Suppressor macrophage treated with lipopolysaccharide for 1 hour (primary cell): ENCODE data around the gene DNAJC6.
"Not testable (repeated sequence)": the region's sequence is repeated elsewhere in the genome, so short reads cannot be mapped to it uniquely, and the experiment has no call there.

ENCODE experiments used
- DNase-seq, 3 donors: peaks; one replicate each; pipeline ENCODE4 v3.0.0-alpha.2; 2020 to 2022

DNAJC6 gene

GRCh38 chr1:65309304-65310077 lies at the start of gene DNAJC6:
DNAJC6 (plus strand) TSS chr1:65309543; CDS start chr1:65309746, 203 bp downstream.
- DNase-seq: peak; percentile 63 to 90 (median 78)

GRCh38 chr1:65259816-65260215 lies 49.5 kb upstream of the DNAJC6 start:
- no peak for DNase-seq

GRCh38 chr1:65260851-65261473 lies 48.4 kb upstream of the DNAJC6 start:
- DNase-seq: peak; percentile 84 to 96 (median 93)

DNA sequence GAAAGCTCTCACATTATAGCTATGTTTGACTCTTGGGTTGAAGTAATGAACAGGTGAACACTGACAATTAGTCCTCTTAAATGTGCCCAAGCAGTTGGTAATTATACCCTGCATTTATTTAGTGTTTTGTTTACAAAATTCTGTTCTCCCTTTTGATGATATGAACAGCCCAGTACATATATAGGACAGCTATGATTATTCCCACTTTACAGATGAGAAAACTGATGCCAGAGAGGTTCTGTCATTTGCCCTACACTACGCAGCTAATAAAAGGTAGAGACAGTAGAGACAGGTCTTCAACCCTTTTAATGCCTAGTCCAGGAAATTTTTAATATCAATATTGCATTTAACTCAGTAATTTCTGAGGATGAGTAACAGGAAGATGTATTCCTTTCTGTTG lies 46.1 kb upstream of the DNAJC6 start:
- DNase-seq: no peak

DNA sequence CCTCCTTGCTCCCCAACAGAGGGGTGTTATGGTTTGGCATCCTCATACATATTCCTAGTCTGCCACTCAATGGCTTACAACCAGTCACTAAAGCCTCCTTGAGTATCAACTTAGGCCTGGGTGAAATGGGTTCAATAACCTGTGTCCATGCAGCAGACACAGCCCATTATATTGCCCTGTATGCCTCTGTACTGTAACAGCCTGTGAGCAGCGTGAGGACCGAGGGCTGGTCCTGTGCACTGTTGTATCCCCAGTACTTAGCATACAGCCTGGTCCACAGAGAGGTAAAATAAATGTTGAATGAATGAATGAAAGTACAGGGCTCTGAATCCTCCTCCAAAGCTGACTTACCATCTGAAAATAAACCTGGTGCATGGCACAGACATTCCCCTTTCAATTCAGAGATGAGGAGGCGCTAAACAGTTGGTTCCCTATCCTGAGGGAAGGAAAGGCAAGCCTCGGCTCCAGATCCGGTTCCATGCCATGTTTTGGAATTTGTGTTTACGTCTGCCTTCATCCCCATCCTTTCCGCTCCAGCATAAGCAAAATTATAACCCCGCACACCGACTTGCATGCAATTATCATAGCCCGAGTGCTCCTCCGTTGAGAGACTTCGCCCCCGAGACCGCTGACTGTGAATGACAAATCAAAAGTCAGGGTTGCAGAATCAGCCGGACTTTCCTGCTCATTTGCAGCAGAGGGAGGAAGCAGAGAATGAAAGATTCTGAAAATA lies 45.0 kb upstream of the DNAJC6 start:
- peak; percentile 84 to 87 (median 84) for DNase-seq

GRCh38 chr1:65265296-65265650 lies 44.1 kb upstream of the DNAJC6 start:
- no peak for DNase-seq

DNA sequence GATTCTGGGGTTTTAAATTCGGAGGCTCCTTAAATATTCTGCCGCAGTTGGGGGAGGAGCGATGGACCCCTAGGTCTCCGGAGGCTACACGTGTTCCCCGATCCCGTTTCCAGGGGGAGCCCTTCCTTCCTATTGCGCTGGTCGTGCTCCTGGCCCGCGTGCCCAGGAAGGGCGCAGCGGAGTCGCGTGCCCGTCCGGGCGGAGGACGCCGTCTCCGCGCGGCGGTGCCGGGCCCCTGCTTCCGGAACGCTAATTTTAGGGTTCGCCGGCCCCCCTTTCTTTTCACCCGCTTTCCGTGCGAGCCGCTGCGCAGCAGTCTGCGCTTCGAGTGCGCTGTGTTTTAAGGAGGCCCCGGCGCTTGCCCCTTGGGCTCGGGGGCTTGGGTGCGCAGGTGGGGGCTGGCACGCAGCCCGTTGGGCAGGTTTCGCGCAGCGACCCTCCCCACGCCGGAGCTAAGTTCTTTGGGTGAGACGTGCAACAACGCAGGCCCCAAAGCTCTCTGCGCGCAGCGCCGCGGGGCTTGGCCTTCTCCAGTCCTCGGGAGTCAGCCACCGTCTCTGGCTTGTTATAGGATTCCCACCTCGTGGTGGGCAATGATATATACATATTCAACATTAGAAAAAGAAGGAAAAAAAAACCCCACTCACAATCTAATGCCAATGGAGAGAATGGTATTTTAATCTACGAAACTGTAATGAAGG lies 43.5 kb upstream of the DNAJC6 start:
- peak; percentile 25 to 57 (median 25) for DNase-seq

- DNase-seq: no peak
These were observed 42.9 kb upstream of the DNAJC6 start for GRCh38 chr1:65266476-65266875.

- DNase-seq: no peak
These were observed 42.1 kb upstream of the DNAJC6 start for GRCh38 chr1:65267271-65267670.

DNA sequence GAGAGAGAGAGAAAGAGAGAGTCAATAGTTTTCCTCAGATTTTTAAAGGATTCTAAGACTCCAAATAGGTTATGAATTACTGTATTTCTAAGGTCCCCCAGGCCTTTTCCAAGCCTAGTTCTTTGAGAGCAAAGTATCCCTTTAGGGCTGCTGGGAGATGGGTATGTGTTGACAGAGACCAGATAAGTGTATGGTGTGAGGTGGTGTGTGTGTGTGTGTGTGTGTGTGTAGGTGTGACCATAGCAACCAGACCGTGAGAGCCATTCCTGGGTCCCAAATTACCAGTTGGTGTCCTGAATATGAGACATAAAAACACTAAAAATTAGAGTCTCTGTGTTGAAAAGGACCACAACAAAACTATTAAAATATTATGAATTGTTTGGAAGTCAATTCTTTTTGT lies 41.7 kb upstream of the DNAJC6 start:
- DNase-seq: no peak

- DNase-seq: no peak
These were observed 39.7 kb upstream of the DNAJC6 start for GRCh38 chr1:65269612-65270011.

GRCh38 chr1:65276197-65276939 lies 33.0 kb upstream of the DNAJC6 start:
- DNase-seq: no peak

GRCh38 chr1:65277605-65278347 lies 31.6 kb upstream of the DNAJC6 start:
- DNase-seq: no peak

DNA sequence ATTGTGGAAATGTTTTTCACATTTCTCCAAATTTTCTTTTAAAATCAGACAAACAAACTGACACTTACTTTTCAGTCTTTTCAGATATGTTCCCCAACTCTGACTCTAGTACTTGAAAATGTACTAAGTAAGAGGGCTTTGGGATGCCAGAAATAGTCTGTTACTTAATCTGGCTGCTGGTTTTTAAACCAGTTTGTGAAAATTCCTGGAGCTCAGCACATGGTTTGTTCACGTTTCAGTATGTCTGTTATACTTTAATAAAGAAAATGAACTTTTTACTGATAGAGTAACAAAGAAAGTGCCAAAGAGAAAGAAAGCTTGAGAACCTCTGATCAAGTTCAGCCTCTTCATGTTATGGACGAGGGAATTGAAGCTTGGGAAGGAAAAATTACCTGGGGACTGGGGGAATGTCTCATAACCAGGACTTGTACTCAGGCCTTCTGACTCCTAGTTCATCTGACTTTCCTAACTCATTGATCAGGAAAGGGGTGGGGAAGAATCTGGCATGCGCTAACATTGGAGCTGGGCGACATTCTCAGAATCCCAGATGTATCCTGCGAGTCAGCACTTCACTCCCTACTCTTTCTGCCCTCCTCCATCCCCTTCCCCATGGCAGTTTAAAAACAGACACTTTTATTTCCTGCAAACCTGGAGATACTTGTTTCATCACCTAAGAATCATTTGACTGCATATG lies 30.8 kb upstream of the DNAJC6 start:
- no peak for DNase-seq

DNA sequence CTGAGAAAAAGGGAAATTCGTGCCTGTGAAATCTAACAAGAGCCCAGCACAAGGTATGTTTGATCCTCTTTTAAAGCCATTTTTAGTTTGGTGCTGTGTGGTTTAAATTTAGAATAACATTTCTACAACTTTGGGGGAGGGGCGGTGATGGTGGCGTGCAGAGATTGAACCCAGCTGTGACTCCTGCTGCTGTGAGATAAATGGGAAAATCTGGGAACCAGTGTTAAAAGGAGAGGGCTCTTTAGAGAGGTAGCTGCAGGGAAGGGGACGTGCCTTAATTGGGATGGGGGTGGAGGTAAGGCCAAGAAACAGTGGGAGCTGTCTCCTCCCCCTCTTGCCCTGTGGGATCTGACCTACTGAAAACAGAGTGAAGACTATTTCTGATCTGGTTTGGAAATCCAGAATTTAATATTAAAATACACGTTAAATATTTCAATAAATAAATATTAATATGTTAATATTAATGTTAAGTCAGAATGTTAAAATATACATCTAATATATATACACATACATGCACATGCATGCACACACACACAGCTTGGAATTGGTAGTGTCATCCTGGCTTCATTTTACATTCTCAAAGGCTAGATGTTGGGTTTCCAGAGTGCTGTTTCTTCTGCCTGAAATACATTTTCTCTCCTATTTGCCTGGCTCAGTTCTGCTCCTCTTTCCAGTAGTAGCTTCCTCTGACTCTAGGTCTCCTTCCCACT lies 30.1 kb upstream of the DNAJC6 start:
- no peak for DNase-seq

DNA sequence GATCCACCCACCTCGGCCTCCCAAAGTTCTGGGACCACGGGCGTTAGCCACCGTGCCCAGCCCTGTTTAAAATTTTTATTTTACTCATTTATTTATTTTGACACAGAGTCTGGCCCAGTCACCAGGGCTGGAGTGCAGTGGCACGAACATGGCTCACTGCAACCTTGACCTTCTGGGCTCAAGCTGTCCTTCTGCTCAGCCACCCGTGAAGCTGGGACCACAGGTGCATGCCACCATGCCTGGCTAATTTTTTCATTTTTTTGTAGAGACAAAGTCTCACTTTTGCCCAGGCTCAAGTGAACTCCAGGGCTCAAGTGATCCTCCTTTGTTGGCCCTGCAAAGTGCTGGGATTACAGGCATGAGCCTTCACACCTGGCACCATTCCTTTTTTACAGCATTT lies 27.5 kb upstream of the DNAJC6 start:
- no peak for DNase-seq

GRCh38 chr1:65284229-65284628 lies 25.1 kb upstream of the DNAJC6 start:
- no peak for DNase-seq

DNA sequence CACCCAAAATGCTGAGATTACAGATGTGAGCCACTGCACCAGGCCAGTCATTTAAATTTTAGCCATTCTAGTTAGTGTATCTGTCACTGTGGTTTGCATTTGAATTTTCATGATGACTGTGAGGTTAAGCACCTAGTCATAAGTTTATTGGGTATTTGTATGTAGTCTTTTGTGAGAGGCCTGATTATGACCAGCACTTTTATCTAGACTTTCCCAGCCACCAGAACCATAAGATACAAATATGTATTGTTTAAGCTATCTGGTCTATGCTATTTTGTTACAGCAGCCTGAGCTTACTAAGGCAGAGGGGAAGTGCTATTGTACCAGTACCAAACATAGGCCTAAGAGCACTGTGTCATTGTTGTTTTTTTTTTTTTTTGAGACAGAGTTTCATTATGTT lies 19.9 kb upstream of the DNAJC6 start:
- no peak for DNase-seq

DNA sequence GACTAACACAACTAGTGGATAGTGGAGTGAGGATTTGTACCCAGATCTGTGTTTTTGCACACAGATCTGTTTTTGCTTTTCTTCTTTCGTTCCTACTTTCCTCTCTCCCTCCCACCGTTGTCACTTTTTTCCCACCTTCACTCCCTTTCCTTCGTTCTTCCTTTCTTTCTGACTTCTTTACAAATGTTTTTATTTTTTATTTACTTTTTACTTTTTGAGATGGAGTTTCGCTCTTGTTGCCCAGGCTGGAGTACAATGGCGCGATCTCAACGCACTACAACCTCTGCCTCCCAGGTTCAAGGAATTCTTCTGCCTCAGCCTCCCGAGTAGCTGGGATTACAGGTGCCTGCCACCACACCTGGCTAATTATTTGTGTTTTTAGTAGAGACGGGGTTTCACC lies 17.5 kb upstream of the DNAJC6 start:
- not testable (repeated sequence) for DNase-seq

- no peak for DNase-seq
These were observed 16.3 kb upstream of the DNAJC6 start for GRCh38 chr1:65292861-65293593.
